DND-41 (cell line): ENCODE results near the gene CD164L2.
A peak's percentile ranks its signal among the peaks of the same experiment; 100 is the strongest.

Experiments used
- ATAC-seq: fragments of 200-7000 bp; cut with Tn5 transposase; 3 replicates; pipeline ENCODE4 v1.9.1; 2021; ENCODE audit warnings: low read depth; ENCODE audit not compliant: insufficient read depth
- DNase-seq: peaks from one replicate; pipeline ENCODE4 v3.0.0-alpha.2; 2020
- H2AFZ ChIP-seq: 2 replicates; pipeline ENCODE4 v1.6.0; 2012; ENCODE audit warnings: low read depth, low read length
- H3K27ac ChIP-seq: 2 replicates; pipeline ENCODE4 v1.5.1; 2012; ENCODE audit warnings: low read length, inconsistent platforms
- H3K27me3 ChIP-seq: fragments of 200-600 bp; sonication (generic); 2 replicates; pipeline ENCODE4 v1.6.0; 2012; ENCODE audit warnings: low read length, mild to moderate bottlenecking, inconsistent platforms; ENCODE audit not compliant: insufficient read depth, poor library complexity
- H3K36me3 ChIP-seq: 2 replicates; pipeline ENCODE4 v1.5.1; 2012; ENCODE audit warnings: low read length, inconsistent platforms; ENCODE audit not compliant: insufficient read depth
- H3K4me1 ChIP-seq: 2 replicates; pipeline ENCODE4 v1.5.1; 2012; ENCODE audit warnings: mild to moderate bottlenecking, low read length; ENCODE audit not compliant: insufficient read depth
- H3K4me2 ChIP-seq: 2 replicates; pipeline ENCODE4 v1.6.0; 2012; ENCODE audit warnings: mild to moderate bottlenecking, moderate library complexity, low read length, inconsistent platforms; ENCODE audit not compliant: insufficient read depth
- H3K4me3 ChIP-seq, 2 experiments: fragments of 200-600 bp in 1 of 2; shearing (Covaris generic) in 1 of 2; 2 replicates each; pipeline ENCODE4 v1.5.1; 2012 to 2016; ENCODE audit warnings: inconsistent platforms in 2 of 2, low read length in 2 of 2, mild to moderate bottlenecking in 2 of 2, low read depth in 1 of 2, moderate library complexity in 1 of 2
- H3K79me2 ChIP-seq: 2 replicates; pipeline ENCODE4 v1.6.0; 2012; ENCODE audit warnings: low read length, inconsistent platforms; ENCODE audit not compliant: insufficient read depth
- H3K9ac ChIP-seq: 2 replicates; pipeline ENCODE4 v1.6.0; 2012; ENCODE audit warnings: low read depth, mild to moderate bottlenecking, inconsistent platforms, low read length, moderate library complexity
- H3K9me3 ChIP-seq: 2 replicates; pipeline ENCODE4 v1.5.1; 2012; ENCODE audit warnings: low read length, moderate library complexity, mild to moderate bottlenecking, inconsistent platforms; ENCODE audit not compliant: insufficient read depth, severe bottlenecking
- H4K20me1 ChIP-seq: 2 replicates; pipeline ENCODE4 v1.6.0; 2012; ENCODE audit warnings: low read length; ENCODE audit not compliant: insufficient read depth
- EZH2 ChIP-seq: IDR thresholded peaks from 3 replicates; pipeline ENCODE4 v1.6.1; 2012; ENCODE audit warnings: borderline replicate concordance, low read depth, mild to moderate bottlenecking, moderate library complexity, low read length, inconsistent platforms; ENCODE audit not compliant: severe bottlenecking
- TF ChIP-seq, protein P1 (sequence below): IDR thresholded peaks from 2 replicates; pipeline ENCODE4 v1.5.1; 2012; ENCODE audit warnings: borderline replicate concordance, low read length, moderate library complexity, mild to moderate bottlenecking; ENCODE audit not compliant: poor library complexity, severe bottlenecking; ENCODE audit errors: extremely low read depth

Gene CD164L2

DNA sequence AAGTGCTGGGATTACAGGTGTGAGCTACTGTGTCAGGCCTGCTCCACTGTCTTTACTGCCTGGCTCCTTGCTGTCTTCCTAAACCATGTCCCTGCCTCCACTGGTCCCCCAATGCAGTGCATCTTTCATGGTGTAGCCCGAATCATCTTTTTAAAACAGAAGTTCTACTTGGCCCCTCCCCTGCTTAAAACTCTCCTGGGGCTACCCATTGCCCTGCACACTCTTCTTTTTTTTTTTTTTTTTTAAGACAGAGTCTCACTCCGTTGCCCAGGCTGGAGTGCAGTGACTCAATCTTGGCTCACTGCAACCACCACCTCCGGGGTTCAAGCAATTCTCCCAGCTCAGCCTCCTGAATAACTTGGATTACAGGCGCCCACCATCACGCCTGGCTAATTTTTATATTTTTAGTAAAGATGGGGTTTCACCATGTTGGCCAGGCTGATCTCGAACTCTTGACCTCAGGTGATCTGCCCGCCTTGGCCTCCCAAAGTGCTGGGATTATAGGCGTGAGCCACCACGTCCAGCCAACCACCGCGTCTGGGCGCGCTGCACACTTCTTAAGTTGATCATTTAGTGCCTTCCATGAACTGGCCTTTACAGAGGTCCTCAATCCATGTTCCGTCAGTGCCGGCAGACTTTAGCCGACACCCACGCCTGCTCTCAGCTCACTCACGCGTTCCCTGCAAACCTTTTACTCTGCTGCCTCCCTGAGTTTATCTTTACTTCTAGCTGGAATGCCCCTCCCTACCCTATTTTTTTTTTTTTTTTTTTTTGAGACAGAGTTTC, 10.9 kb downstream of the CD164L2 start:
- Histone ChIP-seq H3K4me3 (no peak overlapping the region), H3K27me3 (peaks cover 19% of the 10 kb centered on the region), H4K20me1 (no peaks in the 10 kb centered on the region), H3K4me1 (no peaks in the 10 kb centered on the region), H3K36me3 (no peaks in the 10 kb centered on the region), H3K4me2 (no peak overlapping the region), H3K27ac (no peak overlapping the region), H3K9me3 (no peaks in the 10 kb centered on the region), H3K79me2 (no peaks in the 10 kb centered on the region), H3K9ac (no peak overlapping the region), H2AFZ (no peak overlapping the region)
- ATAC-seq (no peak), DNase-seq (no peak)
- TF ChIP-seq, protein P1, sequence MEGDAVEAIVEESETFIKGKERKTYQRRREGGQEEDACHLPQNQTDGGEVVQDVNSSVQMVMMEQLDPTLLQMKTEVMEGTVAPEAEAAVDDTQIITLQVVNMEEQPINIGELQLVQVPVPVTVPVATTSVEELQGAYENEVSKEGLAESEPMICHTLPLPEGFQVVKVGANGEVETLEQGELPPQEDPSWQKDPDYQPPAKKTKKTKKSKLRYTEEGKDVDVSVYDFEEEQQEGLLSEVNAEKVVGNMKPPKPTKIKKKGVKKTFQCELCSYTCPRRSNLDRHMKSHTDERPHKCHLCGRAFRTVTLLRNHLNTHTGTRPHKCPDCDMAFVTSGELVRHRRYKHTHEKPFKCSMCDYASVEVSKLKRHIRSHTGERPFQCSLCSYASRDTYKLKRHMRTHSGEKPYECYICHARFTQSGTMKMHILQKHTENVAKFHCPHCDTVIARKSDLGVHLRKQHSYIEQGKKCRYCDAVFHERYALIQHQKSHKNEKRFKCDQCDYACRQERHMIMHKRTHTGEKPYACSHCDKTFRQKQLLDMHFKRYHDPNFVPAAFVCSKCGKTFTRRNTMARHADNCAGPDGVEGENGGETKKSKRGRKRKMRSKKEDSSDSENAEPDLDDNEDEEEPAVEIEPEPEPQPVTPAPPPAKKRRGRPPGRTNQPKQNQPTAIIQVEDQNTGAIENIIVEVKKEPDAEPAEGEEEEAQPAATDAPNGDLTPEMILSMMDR: no peak
- no peak for TF ChIP-seq EZH2

DNA sequence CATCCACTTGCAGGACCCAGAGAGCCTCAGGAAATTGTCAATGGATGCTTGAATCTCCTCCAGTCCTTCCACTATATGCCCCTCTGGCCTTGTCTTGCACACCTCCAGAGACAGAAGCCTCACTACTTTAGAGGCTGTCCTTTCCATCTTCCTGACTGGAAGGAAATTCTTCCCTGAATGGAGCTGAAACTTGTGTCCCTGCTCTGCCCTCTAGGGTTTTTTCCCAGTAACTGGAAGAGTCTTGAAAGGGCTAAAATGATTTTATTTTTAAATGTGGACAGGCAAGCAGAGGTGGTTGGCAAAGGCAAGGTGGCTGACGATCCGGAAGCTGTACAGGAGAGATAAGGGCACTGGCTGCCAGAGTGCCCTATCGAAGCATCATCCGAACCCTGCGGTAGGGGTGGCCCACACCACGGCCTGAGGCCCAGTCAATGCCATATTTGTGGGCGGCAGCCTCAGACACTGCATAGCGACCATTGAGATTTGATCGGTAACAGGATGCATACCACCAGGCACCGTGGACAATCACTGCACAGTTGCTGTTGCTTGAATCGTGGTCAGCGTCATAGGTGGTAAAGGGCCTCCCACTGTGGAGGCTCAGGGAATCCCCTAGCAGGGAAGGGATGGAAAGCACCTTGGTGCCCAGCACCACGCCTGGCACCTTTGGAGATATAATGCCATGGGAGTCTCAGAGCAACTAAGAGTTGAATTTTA, 14.1 kb downstream of the CD164L2 start:
- Histone ChIP-seq H3K9ac (no peak overlapping the region), H3K4me1 (peaks cover 27% of the 10 kb centered on the region), H3K27ac (no peak overlapping the region), H4K20me1 (no peaks in the 10 kb centered on the region), H3K4me2 (no peak overlapping the region), H3K27me3 (peaks cover 36% of the 10 kb centered on the region), H3K79me2 (no peaks in the 10 kb centered on the region), H2AFZ (no peak overlapping the region), H3K9me3 (no peaks in the 10 kb centered on the region), H3K36me3 (no peaks in the 10 kb centered on the region), H3K4me3 (no peak overlapping the region)
- DNase-seq: no peak
- TF ChIP-seq EZH2: no peak
- TF ChIP-seq, protein P1: no peak
- no peak for ATAC-seq

DNA sequence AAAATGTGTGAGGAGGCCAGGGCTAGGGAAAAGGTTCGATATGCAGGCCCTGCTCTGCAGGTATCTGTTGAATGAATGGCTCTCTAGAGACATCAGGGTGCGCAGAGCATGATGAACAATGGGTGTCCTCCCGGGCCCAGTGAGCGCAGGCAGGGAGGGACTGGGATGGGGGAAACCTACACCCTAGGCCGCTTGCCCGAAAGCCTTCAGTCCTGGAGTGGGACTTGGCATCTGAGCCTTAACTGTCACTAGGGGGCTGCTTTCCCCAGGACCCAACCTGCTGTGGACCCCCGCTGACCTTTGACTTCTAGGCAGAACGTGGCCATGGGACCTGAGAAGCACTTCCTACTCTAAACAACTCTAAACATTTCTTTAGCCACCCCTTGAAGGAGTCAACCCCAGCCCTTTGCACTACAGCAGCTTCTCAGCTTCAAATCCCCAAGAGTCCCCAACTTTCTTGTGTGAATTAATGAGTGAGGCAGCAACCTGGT, 15.9 kb downstream of the CD164L2 start:
- H3K4me2 ChIP-seq: peak overlapping the region; percentile 82
- 0 out of 2 replicates have a peak overlapping the region, but pooled peaks have one; percentile 19 for H2AFZ ChIP-seq
- no peak for DNase-seq
- H3K9ac ChIP-seq: peak overlapping the region; percentile 54; the same call in 1 of the 2 replicates
- TF ChIP-seq, protein P1: no peak
- no peak for TF ChIP-seq EZH2
- H3K9me3 ChIP-seq: no peaks in the 10 kb centered on the region
- H3K27me3 ChIP-seq: peaks cover 36% of the 10 kb centered on the region
- H3K36me3 ChIP-seq: no peaks in the 10 kb centered on the region
- no peak overlapping the region for H3K4me3 ChIP-seq
- no peak overlapping the region for H3K27ac ChIP-seq
- H3K79me2 ChIP-seq: no peaks in the 10 kb centered on the region
- no peaks in the 10 kb centered on the region for H4K20me1 ChIP-seq
- ATAC-seq: no peak
- H3K4me1 ChIP-seq: peaks cover 27% of the 10 kb centered on the region
